K562 (cell line): ENCODE measurements around the gene B3GNT9. TPM values are rescaled to one million over a fixed set of nuclear protein-coding genes. Genes with fewer than 3 reads are reported as not detected.

Experiments
- ATAC-seq: fragments of 200-7000 bp; cut with Tn5 transposase; 3 replicates; pipeline ENCODE4 v1.9.1; 2020; ENCODE audit warnings: moderate library complexity
- BruUV-seq: library from RNA; stranded (reverse); fragments of 400-500 nt; replicated peaks from 2 replicates; lab custom pipeline; 2021; lab: Mats Ljungman, UMichigan
- CTCF ChIA-PET: fragments of 300-600 bp; formaldehyde crosslinking; extraction: SDS; loops from one replicate; lab custom pipeline; 2021; ENCODE audit warnings: low intra/inter-chr PET ratio; lab: Yijun Ruan, JAX
- POLR2A ChIA-PET: fragments of 300-600, 350-650 bp; sonication (Branson Sonifier 250); formaldehyde crosslinking; extraction: SDS; loops from one replicate; lab custom pipeline; 2021; ENCODE audit warnings: antibody characterized with exemption, inconsistent platforms; lab: Yijun Ruan, JAX
- DNase-seq, 4 experiments: peaks; one replicate each; pipeline versions ENCODE4 v3.0.0 to v3.0.0-alpha.2; 2011 to 2018; ENCODE audit warnings: low spot score in 3 of 4, mixed read lengths in 3 of 4; ENCODE audit errors: extremely low read depth in 1 of 4
- FAIRE-seq: peaks from 2 replicates; lab custom pipeline; 2011; peaks lifted over from hg19 to GRCh38; lab: Jason Lieb, UNC
- H2AFZ ChIP-seq: 2 replicates; pipeline ENCODE4 v1.6.0; 2011; ENCODE audit warnings: low read depth, low read length, control low read depth, inconsistent platforms
- H3K27ac ChIP-seq: fragments of 200-600 bp; 3 replicates; pipeline ENCODE4 v1.8.0; 2011; ENCODE audit warnings: low read depth, mild to moderate bottlenecking, control low read depth, inconsistent platforms, low read length, moderate library complexity, mixed read lengths; ENCODE audit errors: extremely low read depth
- H3K27me3 ChIP-seq, 2 experiments: fragments of 300-600 bp in 1 of 2; 2 replicates in 1 of 2; 3 replicates in 1 of 2; pipeline versions ENCODE4 v1.6.0 to v1.8.0; 2011; ENCODE audit warnings: inconsistent platforms in 2 of 2, low read length in 2 of 2, mild to moderate bottlenecking in 1 of 2, mixed read lengths in 1 of 2, moderate library complexity in 1 of 2; ENCODE audit not compliant: control insufficient read depth in 2 of 2, insufficient read depth in 2 of 2
- H3K36me3 ChIP-seq: fragments of 300-600 bp; 3 replicates; pipeline ENCODE4 v1.8.0; 2011; ENCODE audit warnings: mild to moderate bottlenecking, low read length, inconsistent platforms; ENCODE audit not compliant: control insufficient read depth, insufficient read depth
- H3K4me1 ChIP-seq, 2 experiments: fragments of 200-600 bp in 1 of 2; replicated peaks in 1 of 2; 2 replicates in 1 of 2; 3 replicates in 1 of 2; pipeline versions ENCODE4 v1.5.1 to v1.8.0; 2011; ENCODE audit warnings: inconsistent platforms in 2 of 2, low read length in 2 of 2, mild to moderate bottlenecking in 1 of 2, mixed read lengths in 1 of 2, moderate library complexity in 1 of 2; ENCODE audit not compliant: control insufficient read depth in 2 of 2, insufficient read depth in 2 of 2
- H3K4me2 ChIP-seq: 2 replicates; pipeline ENCODE4 v1.6.1; 2011; ENCODE audit warnings: low read length, control low read depth, inconsistent platforms, mixed read lengths; ENCODE audit not compliant: insufficient read depth
- H3K4me3 ChIP-seq: fragments of 200-600 bp; sonication (generic), shearing (Covaris generic); 2 replicates; pipeline ENCODE4 v1.5.1; 2016; ENCODE audit warnings: control low read depth, inconsistent platforms
- H3K79me2 ChIP-seq: fragments of 200-600 bp; 3 replicates; pipeline ENCODE4 v1.8.0; 2011; ENCODE audit warnings: low read length, inconsistent platforms; ENCODE audit not compliant: control insufficient read depth, insufficient read depth
- H3K9ac ChIP-seq, 2 experiments: 2 replicates each; pipeline versions ENCODE4 v1.6.0 to v1.6.1; 2011; ENCODE audit warnings: low read depth in 2 of 2, low read length in 2 of 2, control low read depth in 1 of 2, inconsistent platforms in 1 of 2, mild to moderate bottlenecking in 1 of 2, mixed read lengths in 1 of 2; ENCODE audit not compliant: insufficient read depth in 1 of 2
- H3K9me1 ChIP-seq: one replicate; pipeline ENCODE4 v1.6.0; 2011; ENCODE audit warnings: inconsistent platforms, mild to moderate bottlenecking, low read length, moderate library complexity; ENCODE audit not compliant: control insufficient read depth, insufficient read depth
- H3K9me3 ChIP-seq: replicated peaks from 2 replicates; pipeline ENCODE4 v1.5.1; 2011; ENCODE audit warnings: low read depth, low read length, inconsistent platforms; ENCODE audit not compliant: control insufficient read depth, insufficient read depth
- H4K20me1 ChIP-seq: replicated peaks from 2 replicates; pipeline ENCODE4 v1.6.1; 2011; ENCODE audit warnings: low read length, inconsistent platforms, mixed read lengths; ENCODE audit not compliant: control insufficient read depth, insufficient read depth
- ARID3A ChIP-seq: IDR thresholded peaks from 2 replicates; pipeline ENCODE4 v1.6.1; 2012; ENCODE audit warnings: low read depth, low read length, improper control_type of control experiment, borderline replicate concordance
- CBX2 ChIP-seq: fragments of 200-600 bp; sonication (generic); IDR thresholded peaks from one replicate; pipeline ENCODE4 v1.6.1; 2012; ENCODE audit warnings: mild to moderate bottlenecking, low read length, inconsistent platforms; ENCODE audit not compliant: insufficient read depth, poor library complexity, severe bottlenecking
- CTCF ChIP-seq, 3 experiments: IDR thresholded peaks in 2 of 3; conservative IDR thresholded peaks in 1 of 3; 2 replicates each; pipeline ENCODE4 v1.5.1; 2011 to 2012; ENCODE audit warnings: low read length in 3 of 3, mild to moderate bottlenecking in 3 of 3, control low read depth in 2 of 3, improper control_type of control experiment in 1 of 3, inconsistent platforms in 1 of 3, low read depth in 1 of 3, mixed read lengths in 1 of 3, moderate library complexity in 1 of 3; ENCODE audit not compliant: insufficient read depth in 2 of 3
- MAX ChIP-seq: sonication (generic); formaldehyde crosslinking; IDR thresholded peaks from 2 replicates; pipeline ENCODE4 v1.9.0; 2022; ENCODE audit warnings: mild to moderate bottlenecking, missing genetic modification reagents
- MBD1 ChIP-seq: fragments of 250-450 bp; sonication (Bioruptor Pico); IDR thresholded peaks from 2 replicates; pipeline ENCODE4 v1.8.0; 2022; ENCODE audit warnings: inconsistent platforms
- MEF2A ChIP-seq: IDR thresholded peaks from 2 replicates; pipeline ENCODE4 v1.6.1; 2011; ENCODE audit warnings: low read depth, mild to moderate bottlenecking, low read length, moderate library complexity; ENCODE audit not compliant: control insufficient read depth
- THAP12 ChIP-seq: fragments of 250-450 bp; sonication (Bioruptor Pico); IDR thresholded peaks from 2 replicates; pipeline ENCODE4 v1.9.0; 2021; ENCODE audit warnings: mild to moderate bottlenecking, inconsistent platforms
- ZNF23 ChIP-seq: fragments of 250-450 bp; sonication (Bioruptor Pico); IDR thresholded peaks from 2 replicates; pipeline ENCODE4 v1.4.0; 2020; ENCODE audit warnings: mild to moderate bottlenecking
- WGBS: fragments of 100-300 bp; shearing (Covaris generic); methylation state at CpG from one replicate; pipeline ENCODE4 v1.1.6; 2016; ENCODE audit warnings: low coverage, mixed read lengths; ENCODE audit not compliant: insufficient coverage; ENCODE audit errors: missing lambda C conversion rate; 5-methylcytosine and 5-hydroxymethylcytosine counted together
- in situ Hi-C: fragments of 300-500 bp; cut with MboI; formaldehyde crosslinking; loops from 4 replicates; pipeline ENCODE4 v1.15.0; 2018; ENCODE audit warnings: inconsistent platforms, mixed read lengths
- intact Hi-C: fragments of 100-400 bp; cut with micrococcal nuclease; formaldehyde crosslinking; loops from 2 replicates; pipeline ENCODE4 v1.14.2; 2022
- polyA plus RNA-seq, 8 experiments: library from polyadenylated mRNA; depleted of rRNA in 4 of 8; stranded (reverse) in 5 of 8; unstranded in 3 of 8; fragments of >200 nt; fragmentation: Nextera tagmentation in 2 of 8; fragmentation: Illumina TruSeq in 1 of 8; extraction: Ambion mirVana in 2 of 8; extraction: Trizol in 1 of 8; gene quantifications; 2 replicates each; pipeline versions ENCODE4 v1.2.1 to v1.2.3, GENCODE V29; 2011 to 2014; ENCODE audit warnings: inconsistent platforms in 1 of 8, missing spikeins in 1 of 8
- total RNA-seq, 7 experiments: library from RNA; depleted of rRNA in 6 of 7; stranded (reverse); fragments of >200 nt in 6 of 7; fragmentation: Illumina TruSeq in 2 of 7; extraction: Trizol in 2 of 7; gene quantifications; 2 replicates each; pipeline versions ENCODE4 v1.2.1 to v1.2.3, GENCODE V29; 2011 to 2021; ENCODE audit warnings: low replicate concordance in 1 of 7

The B3GNT9 gene
- total and polyA plus RNA-seq, 9 of the 15 experiments (the other 6 are each of a cell fraction or from before 2014, with no cell fraction given): 0.01 to 1.8 (median 1.1) TPM; not detected in 1

- BruUV-seq: no TSS peak
- Histone ChIP-seq H3K27ac (no peak overlapping the region), H3K36me3 (peaks cover 25% of the 10 kb centered on the region; the same call in 2 of the 3 replicates), H3K27me3 (no peaks in the 10 kb centered on the region), H4K20me1 (peaks cover 7% of the 10 kb centered on the region), H3K9me3 (no peaks in the 10 kb centered on the region), H3K9ac (no peak overlapping the region), H2AFZ (no peak overlapping the region), H3K4me3 (no peak overlapping the region), H3K79me2 (no peaks in the 10 kb centered on the region), H3K4me2 (no peak overlapping the region), H3K9me1 (no peaks in the 10 kb centered on the region), H3K4me1 (peaks cover 3 to 46% of the 10 kb centered on the region in 2 experiments; a peak in 4 of 5 replicates)
- FAIRE-seq (peak; percentile 64), DNase-seq (peak in 1 of 4 experiments; percentile 38), ATAC-seq (peak; percentile 54)
- no peak for TF ChIP-seq CBX2
- peak; percentile 13; the same call in 1 of the 2 replicates for TF ChIP-seq MAX
- TF ChIP-seq CTCF (IDR thresholded peaks at IDR 0.05 in 2 of 3, conservative IDR thresholded peaks at IDR 0.05 in 1 of 3; ENCODE audit: insufficient read depth in 2 of 3, low read depth in 1 of 3, low read length in 3 of 3): 0 out of 6 replicates have a peak, but pooled peaks of 1 of the 3 experiments have one; percentile 32
- TF ChIP-seq ZNF23: no peak
- TF ChIP-seq THAP12 (CRISPR knock-in tag): no peak
- TF ChIP-seq MBD1: no peak
- TF ChIP-seq MEF2A: no peak
- no peak for TF ChIP-seq ARID3A
- intact Hi-C loops: no loop called here
- WGBS: 47% methylated on average over 8 of the region's 8 CpGs
- ChIA-PET CTCF (interaction anchor here (0.5 kb wide), 1 partner anchor 13 kb away, joined by 4 read pairs; the partner anchor contains the start of gene HSF4), POLR2A (interaction anchor here (0.6 to 1.9 kb wide), 5 partner anchors 8 to 168 kb away, joined by 3 to 6 read pairs (median 4); no protein-coding TSS in a partner anchor)
- in situ Hi-C loops: loop anchor here (25.0 kb wide), 1 partner anchor 189 kb away; the partner anchor contains the start of gene CES3
Measured at GRCh38 chr16:67151431-67152097, 766 bp upstream of the B3GNT9 start.
